Endothelial cell of umbilical vein (primary cell): ENCODE data around the gene TEC. TPM values are rescaled to one million over a fixed set of nuclear protein-coding genes. Genes with fewer than 3 reads are reported as not detected.

Experiments used
- BruUV-seq: library from RNA; stranded (reverse); fragments of 400-500 nt; replicated peaks from 2 replicates; lab custom pipeline; 2021; lab: Mats Ljungman, UMichigan
- CTCF ChIA-PET: fragments of 300-600, 350-600 bp; sonication (Branson Sonifier 250); formaldehyde crosslinking; loops from one replicate; lab custom pipeline; 2021; ENCODE audit warnings: antibody characterized with exemption, inconsistent platforms; lab: Charles Lee
- POLR2A ChIA-PET: fragments of 300-600, 350-600 bp; sonication (Branson Sonifier 250); formaldehyde crosslinking; loops from one replicate; lab custom pipeline; 2021; ENCODE audit warnings: antibody characterized with exemption, inconsistent platforms; lab: Charles Lee
- DNase-seq: peaks from one replicate; pipeline ENCODE4 v3.0.0-alpha.2; 2011; ENCODE audit warnings: low read depth, low spot score
- FAIRE-seq: peaks from 2 replicates; lab custom pipeline; 2011; peaks lifted over from hg19 to GRCh38; lab: Jason Lieb, UNC
- H2AFZ ChIP-seq: 2 replicates; pipeline ENCODE4 v1.6.0; 2012; ENCODE audit warnings: low read depth, low read length, control low read depth, inconsistent platforms
- H3K27ac ChIP-seq: 2 replicates; pipeline ENCODE4 v1.5.1; 2011; ENCODE audit warnings: low read depth, mild to moderate bottlenecking, control low read depth, low read length, moderate library complexity; ENCODE audit not compliant: insufficient read depth
- H3K27me3 ChIP-seq, 2 experiments: 2 replicates each; pipeline versions ENCODE4 v1.6.0 to v1.6.1; 2011; ENCODE audit warnings: low read length in 2 of 2, mixed read lengths in 1 of 2; ENCODE audit not compliant: control insufficient read depth in 2 of 2, insufficient read depth in 2 of 2
- H3K36me3 ChIP-seq, 2 experiments: 2 replicates in 1 of 2; 3 replicates in 1 of 2; pipeline ENCODE4 v1.5.1; 2011; ENCODE audit warnings: low read length in 2 of 2, mild to moderate bottlenecking in 1 of 2, moderate library complexity in 1 of 2; ENCODE audit not compliant: control insufficient read depth in 2 of 2, insufficient read depth in 2 of 2; ENCODE audit errors: extremely low read depth in 1 of 2
- H3K4me1 ChIP-seq: 3 replicates; pipeline ENCODE4 v1.5.1; 2011; ENCODE audit warnings: mild to moderate bottlenecking, low read length; ENCODE audit not compliant: control insufficient read depth, insufficient read depth; ENCODE audit errors: extremely low read depth
- H3K4me2 ChIP-seq: 2 replicates; pipeline ENCODE4 v1.6.1; 2011; ENCODE audit warnings: low read length, control low read depth, mixed read lengths; ENCODE audit not compliant: insufficient read depth
- H3K4me3 ChIP-seq, 3 experiments: fragments of 200-600 bp in 1 of 3; sonication (generic), shearing (Covaris generic) in 1 of 3; replicated peaks in 1 of 3; 2 replicates each; pipeline ENCODE4 v1.5.1; 2011 to 2016; ENCODE audit warnings: control low read depth in 3 of 3, low read length in 3 of 3, mild to moderate bottlenecking in 2 of 3, inconsistent platforms in 1 of 3, low read depth in 1 of 3, moderate library complexity in 1 of 3; ENCODE audit not compliant: insufficient read depth in 1 of 3
- H3K79me2 ChIP-seq: 2 replicates; pipeline ENCODE4 v1.6.0; 2012; ENCODE audit warnings: low read length, inconsistent platforms; ENCODE audit not compliant: control insufficient read depth, insufficient read depth
- H3K9ac ChIP-seq: replicated peaks from 2 replicates; pipeline ENCODE3; 2011; ENCODE audit warnings: low read length, control low read depth; ENCODE audit not compliant: insufficient read depth; ENCODE audit errors: extremely low read depth
- H3K9me1 ChIP-seq: replicated peaks from 3 replicates; pipeline ENCODE4 v1.6.0; 2011; ENCODE audit warnings: mild to moderate bottlenecking, low read length; ENCODE audit not compliant: control insufficient read depth, insufficient read depth; ENCODE audit errors: extremely low read depth
- H3K9me3 ChIP-seq: replicated peaks from 2 replicates; pipeline ENCODE4 v1.5.1; 2012; ENCODE audit warnings: low read length, inconsistent platforms; ENCODE audit not compliant: control insufficient read depth, insufficient read depth
- H4K20me1 ChIP-seq: replicated peaks from 2 replicates; pipeline ENCODE3; 2011; ENCODE audit warnings: mild to moderate bottlenecking, low read length; ENCODE audit not compliant: control insufficient read depth, insufficient read depth; ENCODE audit errors: extremely low read depth
- EZH2 ChIP-seq: IDR thresholded peaks from 2 replicates; pipeline ENCODE4 v1.6.1; 2012; ENCODE audit warnings: borderline replicate concordance, low read depth, mild to moderate bottlenecking, moderate library complexity, low read length, inconsistent platforms; ENCODE audit not compliant: severe bottlenecking
- FOS ChIP-seq: IDR thresholded peaks from 2 replicates; pipeline ENCODE4 v1.6.1; 2011; ENCODE audit warnings: mild to moderate bottlenecking, low read length, moderate library complexity, borderline replicate concordance; ENCODE audit not compliant: insufficient read depth
- GATA2 ChIP-seq: IDR thresholded peaks from 2 replicates; pipeline ENCODE4 v1.7.0; 2011; ENCODE audit warnings: low read depth, mild to moderate bottlenecking, moderate library complexity, mixed read lengths, low read length; ENCODE audit not compliant: insufficient read length, insufficient read depth
- JUN ChIP-seq: IDR thresholded peaks from 2 replicates; pipeline ENCODE4 v1.6.1; 2011; ENCODE audit warnings: borderline replicate concordance, low read depth; ENCODE audit not compliant: insufficient read length, insufficient read depth
- MAX ChIP-seq: IDR thresholded peaks from 2 replicates; pipeline ENCODE4 v1.6.1; 2011; ENCODE audit not compliant: insufficient read depth, insufficient read length
- MYC ChIP-seq: IDR thresholded peaks from one replicate; pipeline ENCODE4 v1.6.1; 2011; ENCODE audit warnings: mild to moderate bottlenecking, low read depth, low read length
- POLR2A ChIP-seq: IDR thresholded peaks from 2 replicates; pipeline ENCODE4 v1.6.1; 2012; ENCODE audit warnings: low read depth, mild to moderate bottlenecking, control low read depth, low read length
- POLR2AphosphoS5 ChIP-seq: IDR thresholded peaks from 2 replicates; pipeline ENCODE4 v1.6.1; 2012; ENCODE audit warnings: low read depth, mild to moderate bottlenecking, control low read depth, low read length, moderate library complexity; ENCODE audit not compliant: insufficient read depth
- dilution Hi-C: fragments of 300-500 bp; cut with MboI; formaldehyde crosslinking; loops from one replicate; pipeline ENCODE4 v1.15.0; 2019; ENCODE audit warnings: low sequenced_read_pairs; ENCODE audit not compliant: extremely low pct_ligation_motif_present
- intact Hi-C: fragments of 100-400 bp; cut with micrococcal nuclease; formaldehyde crosslinking; loops from one replicate; pipeline ENCODE4 v1.10.0; 2022
- polyA plus RNA-seq, 4 experiments: library from polyadenylated mRNA; depleted of rRNA in 3 of 4; stranded (reverse) in 3 of 4; unstranded in 1 of 4; fragments of >200 nt; gene quantifications; 2 replicates each; pipeline versions ENCODE4 v1.2.1 to v1.2.3, GENCODE V29; 2011 to 2012; ENCODE audit warnings: missing spikeins in 1 of 4
- total RNA-seq: library from RNA; stranded (reverse); gene quantifications from 2 replicates; pipeline ENCODE4 v1.2.3, GENCODE V29; 2021
- TF ChIP-seq, protein P1 (sequence below), 2 donors: IDR thresholded peaks; 1 replicate in 1 of 2; 2 replicates in 1 of 2; pipeline ENCODE4 v1.5.1; 2011; ENCODE audit warnings: low read length in 2 of 2, mild to moderate bottlenecking in 2 of 2, moderate library complexity in 2 of 2, control low read depth in 1 of 2, inconsistent platforms in 1 of 2, low read depth in 1 of 2; ENCODE audit not compliant: insufficient read depth in 1 of 2; ENCODE audit errors: extremely low read depth in 1 of 2

TEC gene
- total and polyA plus RNA-seq, 2 donors (not counting 3 experiments of a cell fraction or from before 2014, with no cell fraction given), result 0.08 to 0.86 TPM

DNA sequence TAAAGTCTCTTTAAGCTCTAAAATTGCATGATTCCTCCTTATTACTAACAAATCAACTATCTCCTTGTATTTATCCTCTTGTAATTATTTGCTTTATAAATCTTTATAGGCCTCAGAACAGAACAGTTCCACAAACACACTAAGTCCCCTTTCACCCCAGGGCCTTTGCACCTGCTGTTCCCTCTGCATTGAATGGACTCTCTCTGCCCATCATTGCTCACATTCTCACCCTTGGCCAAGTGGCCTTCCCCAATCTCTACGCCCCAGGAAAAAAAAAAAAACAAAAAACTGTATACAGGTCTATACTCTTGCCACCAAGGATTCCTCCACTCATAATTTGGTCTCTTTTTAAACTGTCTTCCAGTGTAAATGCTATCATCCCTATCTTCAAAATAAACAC lies 53.7 kb downstream of the TEC start:
- no peak for FAIRE-seq
- intact Hi-C loops, result no loop called here

GRCh38 chr4:48212165-48212564 lies 57.5 kb downstream of the TEC start:
- DNase-seq (no peak), FAIRE-seq (no peak)
- Histone ChIP-seq H3K9ac (no peak overlapping the region), H3K36me3 (no peaks in the 10 kb centered on the region), H2AFZ (no peak overlapping the region), H4K20me1 (no peaks in the 10 kb centered on the region), H3K4me2 (no peak overlapping the region), H3K79me2 (no peaks in the 10 kb centered on the region), H3K27ac (no peak overlapping the region), H3K9me3 (no peaks in the 10 kb centered on the region), H3K27me3 (peaks cover 3 to 6% of the 10 kb centered on the region in 2 experiments), H3K4me1 (no peaks in the 10 kb centered on the region), H3K9me1 (no peaks in the 10 kb centered on the region), H3K4me3 (no peak overlapping the region)
- TF ChIP-seq JUN (no peak), GATA2 (no peak), POLR2A (no peak), MAX (no peak), FOS (no peak), MYC (no peak), POLR2AphosphoS5 (no peak), EZH2 (no peak)
- TF ChIP-seq, protein P1, sequence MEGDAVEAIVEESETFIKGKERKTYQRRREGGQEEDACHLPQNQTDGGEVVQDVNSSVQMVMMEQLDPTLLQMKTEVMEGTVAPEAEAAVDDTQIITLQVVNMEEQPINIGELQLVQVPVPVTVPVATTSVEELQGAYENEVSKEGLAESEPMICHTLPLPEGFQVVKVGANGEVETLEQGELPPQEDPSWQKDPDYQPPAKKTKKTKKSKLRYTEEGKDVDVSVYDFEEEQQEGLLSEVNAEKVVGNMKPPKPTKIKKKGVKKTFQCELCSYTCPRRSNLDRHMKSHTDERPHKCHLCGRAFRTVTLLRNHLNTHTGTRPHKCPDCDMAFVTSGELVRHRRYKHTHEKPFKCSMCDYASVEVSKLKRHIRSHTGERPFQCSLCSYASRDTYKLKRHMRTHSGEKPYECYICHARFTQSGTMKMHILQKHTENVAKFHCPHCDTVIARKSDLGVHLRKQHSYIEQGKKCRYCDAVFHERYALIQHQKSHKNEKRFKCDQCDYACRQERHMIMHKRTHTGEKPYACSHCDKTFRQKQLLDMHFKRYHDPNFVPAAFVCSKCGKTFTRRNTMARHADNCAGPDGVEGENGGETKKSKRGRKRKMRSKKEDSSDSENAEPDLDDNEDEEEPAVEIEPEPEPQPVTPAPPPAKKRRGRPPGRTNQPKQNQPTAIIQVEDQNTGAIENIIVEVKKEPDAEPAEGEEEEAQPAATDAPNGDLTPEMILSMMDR (IDR thresholded peaks at IDR 0.05; ENCODE audit: extremely low read depth in 1 of 2, insufficient read depth in 1 of 2, low read depth in 1 of 2, low read length in 2 of 2), result no peak
- POLR2A ChIA-PET, result no interaction called here
- intact Hi-C loops (no loop called here), dilution Hi-C loops (no loop called here)
- no TSS peak for BruUV-seq
- CTCF ChIA-PET, result no interaction called here

More for the DNA sequence above, 53.7 kb downstream of the TEC start:
- TF ChIP-seq GATA2 (no peak), FOS (no peak), EZH2 (no peak)
- Histone ChIP-seq H3K9me3 (no peaks in the 10 kb centered on the region), H3K36me3 (no peaks in the 10 kb centered on the region), H3K27me3 (no peaks in the 10 kb centered on the region), H3K4me2 (no peak overlapping the region), H2AFZ (no peak overlapping the region), H3K9me1 (no peaks in the 10 kb centered on the region), H3K79me2 (no peaks in the 10 kb centered on the region), H3K27ac (no peak overlapping the region), H4K20me1 (no peaks in the 10 kb centered on the region), H3K9ac (no peak overlapping the region), H3K4me3 (no peak overlapping the region), H3K4me1 (no peaks in the 10 kb centered on the region)
- ChIA-PET CTCF (interaction anchor here (1.6 kb wide), 1 partner anchor 11 kb away, joined by 3 read pairs; no protein-coding TSS in a partner anchor), POLR2A (no interaction called here)
- no peak for DNase-seq
- no TSS peak for BruUV-seq
- dilution Hi-C loops, result no loop called here
